ENCODE measurements around the gene MEI4.
"Not testable (repeated sequence)": the region's sequence is repeated elsewhere in the genome, so short reads cannot be mapped to it uniquely, and the experiment has no call there.

MEI4 gene, protein sequence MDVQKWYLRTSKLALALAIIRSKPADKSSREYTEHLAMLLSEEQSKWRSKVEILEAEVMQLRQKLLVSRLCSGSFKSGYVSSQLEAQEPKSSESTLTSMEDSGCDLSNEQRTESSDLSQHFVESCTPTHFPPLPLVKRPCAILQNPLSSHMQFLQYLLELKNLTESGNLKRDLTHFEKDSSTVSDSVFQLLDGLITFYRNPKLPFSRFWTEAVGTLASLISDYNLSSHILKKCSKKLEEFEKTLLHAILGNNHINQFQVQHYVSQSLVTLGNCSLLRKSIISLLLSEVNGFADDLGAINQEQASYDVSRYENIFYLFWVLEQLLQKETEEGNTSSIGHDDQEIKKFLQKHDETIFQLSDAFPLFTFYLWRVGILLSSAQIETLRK
- total RNA-seq: 0 to 0.13 (median 0) reads per million in 18 experiments

DNA sequence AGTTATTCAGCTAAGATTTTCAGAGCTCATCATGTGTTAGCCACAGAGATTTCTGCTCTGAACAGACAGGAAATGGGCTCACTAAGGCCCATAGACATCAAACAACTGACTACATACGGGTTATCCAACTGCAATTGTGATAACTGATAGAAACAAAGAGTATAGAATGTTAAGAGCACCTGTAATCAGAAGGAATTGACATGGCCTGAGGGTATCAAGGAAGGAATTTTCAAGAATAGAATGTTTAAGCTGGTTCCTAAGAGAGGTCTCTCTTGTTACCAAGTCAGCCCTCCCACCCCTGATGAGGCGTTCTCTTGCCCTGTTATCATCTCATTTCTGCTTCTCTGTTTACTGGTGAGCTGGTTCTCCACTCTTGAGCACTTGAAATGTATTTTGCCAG is at the start of gene MEI4:
TSS of gene MEI4 (plus strand) at position 301 of the 400 bp plus-strand sequence. CDS start 37,633 bp downstream, outside the sequence.
- DNase-seq: no peak

DNA sequence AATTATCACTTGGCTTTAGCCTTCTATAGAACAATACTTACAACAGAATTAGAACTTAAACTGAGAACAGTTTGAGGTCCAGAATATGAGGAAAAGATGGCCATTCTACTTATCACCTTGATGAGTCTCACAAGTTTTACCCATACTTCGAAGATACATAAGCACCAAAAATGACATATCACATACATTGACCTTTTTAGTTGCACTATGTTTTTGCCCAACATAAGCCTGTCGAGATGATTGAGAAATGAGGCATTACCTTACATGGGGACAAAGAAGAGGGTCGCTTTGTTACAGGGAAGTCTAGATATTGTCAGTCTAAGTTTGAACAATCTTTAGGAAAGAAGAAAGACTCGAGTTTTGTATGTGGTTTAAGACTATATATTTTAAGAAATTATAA is 48.4 kb upstream of the MEI4 start:
- DNase-seq: no peak

DNA sequence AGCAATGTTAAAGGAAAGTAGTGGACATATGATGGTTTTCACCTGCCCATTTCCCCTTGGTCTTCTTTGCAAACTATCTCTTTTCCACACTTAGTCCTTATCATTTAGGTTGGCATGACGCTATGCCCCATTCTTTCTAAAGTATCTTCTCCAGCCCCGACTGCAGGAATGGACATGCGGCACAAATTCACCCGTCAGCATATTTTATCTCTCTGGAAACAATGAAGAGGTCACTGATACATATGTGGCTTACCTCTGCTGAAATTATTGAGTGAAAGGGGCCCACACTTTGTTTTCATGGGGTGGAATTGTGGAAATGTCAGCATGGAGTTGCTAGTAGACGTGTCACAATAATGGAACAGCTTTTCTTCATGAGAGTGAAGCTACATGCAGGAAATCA is 45.8 kb upstream of the MEI4 start:
- no peak for DNase-seq

DNA sequence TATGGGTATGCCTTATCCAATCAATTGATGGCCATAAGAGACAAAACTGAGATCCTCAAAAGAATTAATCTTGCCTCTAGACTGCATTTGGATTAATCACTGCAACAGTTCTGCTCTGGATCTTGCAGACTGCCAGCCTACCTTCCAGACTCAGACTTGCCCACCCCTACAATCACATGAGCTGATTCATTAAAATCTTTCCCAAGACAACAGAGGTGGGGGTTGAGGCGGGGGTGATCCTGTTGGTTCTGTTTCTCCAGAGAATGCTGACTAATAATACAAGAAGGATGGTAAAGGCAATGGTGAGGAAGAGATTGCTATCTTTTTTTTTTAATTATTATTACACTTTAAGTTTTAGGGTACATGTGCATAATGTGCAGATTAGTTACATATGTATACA is 43.7 kb upstream of the MEI4 start:
- no peak for DNase-seq

DNA sequence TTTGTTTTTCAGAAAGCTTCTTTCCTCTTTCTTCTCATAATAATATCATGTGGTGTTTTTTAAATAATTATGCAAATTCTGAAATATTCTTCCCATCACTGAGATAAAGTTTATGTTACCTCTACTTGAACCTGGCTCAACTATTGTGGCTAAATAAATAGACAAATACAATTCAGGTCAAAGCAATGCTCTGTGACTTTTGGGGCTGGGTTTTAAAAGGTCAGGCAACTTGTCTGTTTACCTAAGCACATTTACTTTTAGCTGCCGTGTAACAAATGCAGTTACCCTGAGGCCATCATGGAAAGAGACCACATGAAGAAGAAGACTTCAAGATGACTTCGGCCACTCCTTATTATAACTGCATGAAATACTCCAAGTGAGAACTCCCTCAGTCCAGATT is 33.7 kb upstream of the MEI4 start:
- no peak for DNase-seq

DNA sequence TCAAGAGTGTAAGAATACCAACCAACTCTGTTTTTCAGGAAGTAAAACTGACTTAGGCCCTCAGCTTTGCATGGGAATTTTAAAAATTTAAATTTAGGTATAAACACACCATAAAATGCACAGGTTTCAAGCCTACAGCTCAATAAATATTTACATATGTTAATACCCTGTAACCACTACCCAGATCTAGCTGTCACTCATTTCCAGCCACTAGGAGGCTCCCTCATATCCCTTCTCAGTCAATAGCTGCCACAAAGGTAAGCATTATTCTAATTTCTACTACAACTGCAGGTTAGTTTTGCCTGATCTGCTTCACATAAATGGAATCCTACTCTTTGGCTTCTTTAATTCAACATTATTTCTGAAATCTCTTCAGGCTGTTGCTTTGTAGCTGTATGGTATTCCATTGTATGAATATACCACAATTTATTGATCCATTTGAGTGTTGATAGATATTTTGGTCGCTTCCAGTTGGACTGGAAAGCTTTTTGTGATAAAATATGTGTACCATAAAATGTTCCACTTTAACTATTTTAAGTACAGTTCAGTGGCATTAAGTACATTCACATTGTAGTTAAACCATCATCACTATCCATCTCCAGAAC is 32.5 kb upstream of the MEI4 start:
- DNase-seq: peak in 1 of 2 donors; percentile 0

DNA sequence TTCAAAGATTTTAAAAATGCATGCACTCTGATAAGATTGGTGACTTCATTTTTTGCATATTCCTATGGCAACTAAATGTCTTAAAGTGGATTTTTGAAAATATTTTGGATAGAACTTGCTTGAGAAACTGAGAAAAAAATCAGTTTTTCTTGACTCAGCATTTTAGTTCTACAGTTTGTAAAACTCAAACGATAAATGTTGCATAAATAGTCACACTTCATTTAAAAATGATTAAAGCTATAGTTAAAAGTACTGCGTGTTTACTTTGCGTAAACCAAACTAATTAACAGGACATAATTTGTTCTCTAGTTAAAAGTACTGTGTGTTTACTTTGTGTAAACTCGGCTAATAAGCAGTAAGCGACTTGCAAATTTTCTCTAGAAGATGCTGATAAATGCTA is 28.3 kb upstream of the MEI4 start:
- no peak for DNase-seq

DNA sequence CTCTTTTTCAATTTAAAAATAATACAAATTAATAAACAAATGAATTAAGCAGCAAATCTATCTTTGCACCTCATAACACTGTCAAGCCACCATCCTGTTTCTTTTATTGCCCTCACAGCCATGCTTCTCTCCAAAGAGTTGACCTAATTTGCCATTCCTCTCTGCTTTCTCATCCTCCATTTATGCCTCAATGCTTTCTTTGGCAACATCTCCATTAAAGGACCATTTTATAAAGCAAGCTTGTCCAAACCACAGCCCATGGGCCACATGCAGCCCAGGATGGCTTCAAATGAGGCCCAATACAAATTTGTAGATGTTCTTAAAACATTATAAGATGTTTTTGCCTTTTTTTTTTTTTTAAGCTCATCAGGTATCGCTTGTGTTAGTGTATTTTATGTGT is 26.4 kb upstream of the MEI4 start:
- no peak for DNase-seq

DNA sequence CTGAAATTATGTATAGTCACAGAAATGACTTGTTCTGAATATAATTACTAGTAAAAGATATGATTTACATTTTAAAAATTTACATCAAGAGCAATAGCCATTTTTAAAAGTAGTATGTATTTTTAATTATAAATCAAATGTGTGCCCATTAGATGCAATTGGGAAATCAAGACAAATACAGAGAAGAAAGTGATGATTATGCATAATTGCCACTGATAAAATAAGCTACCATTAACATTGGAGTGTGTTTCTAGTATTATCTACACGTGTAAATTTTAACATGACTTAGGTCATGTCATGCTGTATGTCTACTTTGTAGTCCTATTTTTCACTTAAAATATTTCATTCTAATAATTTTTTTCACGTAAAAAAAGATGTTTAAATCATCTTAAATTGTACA is 22.8 kb upstream of the MEI4 start:
- DNase-seq: no peak

DNA sequence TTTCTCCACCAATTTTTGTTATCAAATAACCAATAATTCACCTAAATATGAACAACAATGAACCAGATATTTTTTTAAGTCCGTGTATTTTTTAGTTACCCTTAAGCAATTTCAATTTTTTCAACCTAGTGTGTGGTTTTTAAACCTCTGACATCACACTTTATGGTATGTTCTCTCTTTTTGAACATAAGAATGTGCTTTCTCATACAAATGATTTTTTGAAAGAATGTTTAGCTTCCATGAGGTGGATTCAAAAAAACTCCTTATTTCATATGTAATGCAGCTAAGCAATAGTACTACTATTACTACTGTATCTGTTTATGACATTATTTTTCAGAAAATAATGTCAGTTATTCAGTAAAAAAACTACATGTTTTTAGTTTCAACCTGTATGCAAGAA is 19.4 kb upstream of the MEI4 start:
- no peak for DNase-seq

DNA sequence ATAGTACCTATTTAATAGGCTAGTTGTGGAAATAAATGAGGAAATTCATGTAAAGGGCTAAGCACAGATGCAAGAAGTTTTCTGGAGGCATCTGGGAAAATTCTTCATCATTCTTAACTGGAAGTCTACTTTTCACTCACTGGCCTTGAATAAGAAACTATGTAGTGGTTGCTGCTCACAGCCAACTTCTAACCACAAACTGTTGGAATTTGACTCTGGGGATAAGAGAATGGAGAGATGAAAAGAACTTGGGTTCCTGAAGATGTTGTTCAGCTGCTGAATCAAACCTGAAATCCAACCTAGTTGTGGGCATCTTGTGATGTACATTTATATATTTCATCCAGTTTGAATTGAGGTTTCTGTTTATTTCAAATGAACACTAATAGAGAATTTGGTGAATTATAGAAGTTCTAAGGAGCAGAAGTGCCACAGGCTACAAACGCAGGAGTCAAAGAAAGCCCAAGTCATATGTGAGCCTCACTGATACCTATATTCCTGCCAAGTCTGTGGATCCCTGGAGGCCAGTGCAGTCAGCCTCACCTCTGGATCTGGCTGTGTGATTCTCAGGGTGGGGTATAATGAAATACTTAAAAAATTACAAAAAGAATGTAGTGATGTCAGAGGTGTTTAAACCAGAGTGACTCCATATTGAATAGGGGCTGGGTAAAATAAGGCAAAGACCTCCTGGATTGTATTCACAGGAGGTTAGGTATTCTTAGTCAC is 18.7 kb upstream of the MEI4 start:
- no peak for DNase-seq

DNA sequence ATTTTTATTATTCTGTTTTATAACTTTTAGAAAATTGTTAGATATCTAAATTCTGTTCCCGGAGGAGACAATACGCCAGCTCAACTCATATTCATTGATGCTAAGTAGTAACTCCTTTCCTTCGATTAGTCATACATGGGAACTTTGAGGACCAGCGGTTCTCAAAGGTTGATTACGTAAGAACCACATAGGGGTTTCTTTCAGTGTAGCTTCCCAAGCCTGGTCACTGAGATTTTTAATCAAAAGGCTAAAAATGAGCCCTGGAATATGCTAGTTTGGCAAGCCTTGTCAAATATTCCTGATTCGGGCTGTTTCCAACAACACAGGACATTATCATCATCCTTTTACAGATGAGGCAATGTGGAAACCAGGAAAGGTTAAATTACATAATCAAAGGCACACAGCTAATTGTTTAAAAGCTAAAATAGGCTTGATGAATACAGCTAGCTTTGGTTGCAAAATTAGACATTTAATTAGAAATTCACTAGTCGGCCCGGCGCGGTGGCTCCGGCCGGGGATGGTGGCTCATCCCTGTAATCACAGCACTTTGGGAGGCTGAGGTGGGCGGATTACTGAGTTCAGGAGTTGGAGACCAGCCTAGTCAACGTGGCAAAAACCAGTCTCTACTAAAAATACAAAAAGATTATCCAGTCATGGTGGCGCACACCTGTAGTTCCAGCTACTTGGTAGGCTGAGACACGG is 14.6 kb upstream of the MEI4 start:
- DNase-seq: no peak

DNA sequence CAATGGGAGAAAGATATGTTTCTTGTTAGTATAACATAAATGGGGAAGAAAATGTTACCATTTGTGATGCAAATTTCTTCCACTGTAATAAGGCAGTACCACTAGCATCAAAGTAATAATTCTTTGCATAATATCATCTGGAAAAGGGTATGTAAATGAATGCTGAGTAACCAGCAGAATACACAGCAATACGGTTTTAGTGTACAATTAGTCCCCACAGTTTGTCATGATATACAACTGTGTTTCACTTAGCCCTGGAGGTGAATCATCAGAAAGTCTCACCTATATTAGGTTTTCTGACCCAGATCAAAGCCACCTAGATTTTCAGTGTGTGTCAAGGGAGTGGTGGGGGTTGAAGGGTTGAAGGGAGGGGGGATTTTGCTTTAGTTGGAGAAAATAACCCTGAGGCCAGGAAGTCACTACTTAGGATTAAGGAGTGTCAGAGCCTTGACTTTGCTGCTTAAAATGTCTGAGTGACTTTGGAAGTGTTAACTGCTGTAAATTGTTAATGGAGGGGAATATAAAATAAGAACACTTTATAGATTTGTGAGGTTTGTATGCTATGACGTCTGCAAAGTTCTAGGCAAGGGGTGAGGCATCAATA is 8.6 kb upstream of the MEI4 start:
- DNase-seq: no peak

DNA sequence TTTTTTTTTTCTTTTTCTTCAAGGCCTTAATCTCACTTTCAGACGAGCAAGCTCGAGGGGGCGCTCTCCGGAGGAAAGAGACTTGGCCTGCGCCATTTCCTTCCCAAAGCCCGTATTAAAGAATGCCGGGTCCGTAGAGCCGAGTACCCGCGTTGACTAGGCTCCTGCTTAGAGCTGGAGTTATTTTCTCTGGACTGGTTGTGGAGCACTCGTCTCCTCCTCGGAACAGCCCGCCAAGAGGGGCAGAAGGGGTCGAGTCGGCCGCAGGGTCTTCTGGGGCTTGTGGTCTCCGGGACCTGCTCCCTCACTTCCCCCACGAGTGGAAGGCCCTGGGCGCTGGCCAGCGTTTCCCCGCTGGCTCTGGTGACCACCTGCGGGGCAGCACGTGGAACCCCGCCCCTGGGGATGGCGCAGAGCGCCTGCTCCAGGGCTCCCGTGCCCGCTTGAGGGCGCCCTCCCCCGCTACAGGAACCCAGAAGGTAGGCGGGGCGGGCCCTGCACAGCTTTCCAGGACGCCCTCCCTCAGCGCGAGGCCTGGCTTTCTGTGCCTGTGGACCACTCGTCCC is 2.7 kb upstream of the MEI4 start:
- peak; percentile 9 to 47 for DNase-seq

DNA sequence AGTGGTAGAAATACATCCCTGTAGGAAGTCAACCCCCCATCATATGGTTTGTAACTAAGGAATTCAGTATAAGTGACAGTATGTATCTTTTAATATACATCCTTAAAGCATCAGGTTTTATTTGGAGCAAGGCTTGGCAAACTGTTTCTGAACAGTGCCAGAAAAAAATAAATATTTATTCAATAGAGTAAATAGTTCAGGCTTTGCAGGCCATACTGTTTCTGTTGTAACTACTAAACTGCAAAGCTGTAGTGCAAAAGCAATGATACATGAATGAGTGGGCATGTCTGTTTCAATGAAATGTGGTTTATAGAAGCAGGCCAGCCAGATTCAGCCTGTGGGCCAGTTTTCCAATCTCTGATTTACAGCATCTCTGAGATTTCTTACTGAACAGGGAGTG is 977 bp downstream of the MEI4 start:
- no peak for DNase-seq

DNA sequence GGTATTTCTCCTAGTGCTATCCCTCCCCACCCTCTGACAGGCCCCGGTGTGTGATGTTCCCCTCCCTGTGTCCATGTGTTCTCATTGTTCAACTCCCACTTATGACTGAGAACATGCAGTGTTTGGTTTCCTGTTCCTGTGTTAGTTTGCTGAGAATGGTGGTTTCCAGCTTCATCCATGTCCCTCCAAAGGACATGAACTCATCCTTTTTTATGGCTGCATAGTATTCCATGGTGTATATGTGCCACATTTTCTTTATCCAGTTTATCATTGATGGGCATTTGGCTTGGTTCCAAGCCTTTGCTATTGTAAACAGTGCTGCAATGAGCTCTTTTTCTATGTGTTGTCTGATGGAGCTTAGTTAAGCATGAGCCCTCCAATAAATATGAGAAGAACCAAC is 2.2 kb downstream of the MEI4 start:
- not testable (repeated sequence) for DNase-seq

DNA sequence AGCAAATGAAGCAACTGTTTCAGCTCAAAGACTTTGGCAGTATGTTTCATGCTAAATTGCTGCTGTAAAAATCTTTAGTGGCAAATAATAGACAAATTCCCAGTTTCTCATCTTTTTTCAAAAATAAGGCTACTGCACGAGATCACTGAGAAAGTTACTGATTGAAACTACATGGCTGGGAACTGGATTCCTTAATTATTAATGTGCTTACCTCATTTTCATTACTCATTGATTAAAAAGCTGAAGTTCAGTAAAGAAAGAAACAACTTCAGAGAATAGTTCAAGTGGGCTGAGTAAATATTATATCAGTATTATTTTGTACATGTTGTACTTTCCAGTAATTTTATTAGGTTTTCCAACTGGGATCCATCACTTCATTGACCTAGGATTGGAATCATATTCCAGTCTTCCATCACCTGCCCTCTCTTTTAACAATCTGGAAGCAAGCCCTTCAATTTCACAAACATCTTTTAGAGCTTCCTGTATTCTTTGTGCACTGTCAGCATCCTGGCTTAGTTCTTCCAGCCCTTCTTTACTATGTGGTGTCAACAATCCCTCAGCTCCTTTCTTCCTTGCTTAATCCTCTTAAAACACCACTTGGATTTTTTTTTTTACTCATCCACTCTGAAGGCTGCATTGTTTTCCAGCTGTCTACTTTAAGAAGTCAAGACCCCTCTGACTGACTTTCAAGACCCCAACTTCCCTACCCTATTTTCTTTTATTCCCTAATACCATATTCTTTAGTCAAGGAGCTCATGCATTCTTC is 4.3 kb downstream of the MEI4 start:
- DNase-seq: no peak

DNA sequence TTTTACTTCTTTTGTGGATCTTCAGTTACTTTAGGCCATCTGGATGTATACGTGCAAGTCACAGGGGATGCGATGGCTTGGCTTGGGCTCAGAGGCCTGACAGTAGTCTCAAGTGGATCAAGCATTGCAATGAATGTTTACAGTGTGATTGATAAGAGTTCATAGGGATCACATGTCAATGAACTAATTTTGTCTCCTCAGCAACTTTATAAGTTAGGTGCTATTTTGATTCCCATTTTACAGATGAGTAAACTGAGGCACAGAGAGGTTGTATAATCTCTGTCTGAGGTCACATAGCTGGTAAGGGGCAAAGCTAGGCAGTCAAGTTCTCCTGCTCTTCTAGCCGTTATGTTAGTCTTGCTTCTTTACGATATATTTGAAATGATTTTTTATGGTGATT is 13.5 kb downstream of the MEI4 start:
- no peak for DNase-seq

DNA sequence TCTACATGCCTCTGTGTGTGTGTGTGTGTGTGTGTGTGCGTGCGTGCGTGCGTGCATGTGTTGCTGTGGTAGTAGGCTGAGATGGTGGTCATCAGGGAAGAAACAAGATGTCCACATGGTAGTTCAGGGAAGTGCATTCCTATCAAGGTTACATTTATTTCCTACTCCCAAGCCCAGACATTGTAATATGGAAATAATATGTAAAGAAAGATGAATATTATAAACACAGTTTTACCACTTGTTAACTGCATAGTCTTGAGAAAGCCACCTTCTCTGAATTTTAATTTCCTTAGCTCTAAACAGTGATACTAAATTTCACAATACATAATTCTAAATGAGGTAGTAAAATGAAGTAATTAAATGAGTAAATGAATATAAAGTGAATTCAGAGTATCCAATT is 14.0 kb downstream of the MEI4 start:
- no peak for DNase-seq

DNA sequence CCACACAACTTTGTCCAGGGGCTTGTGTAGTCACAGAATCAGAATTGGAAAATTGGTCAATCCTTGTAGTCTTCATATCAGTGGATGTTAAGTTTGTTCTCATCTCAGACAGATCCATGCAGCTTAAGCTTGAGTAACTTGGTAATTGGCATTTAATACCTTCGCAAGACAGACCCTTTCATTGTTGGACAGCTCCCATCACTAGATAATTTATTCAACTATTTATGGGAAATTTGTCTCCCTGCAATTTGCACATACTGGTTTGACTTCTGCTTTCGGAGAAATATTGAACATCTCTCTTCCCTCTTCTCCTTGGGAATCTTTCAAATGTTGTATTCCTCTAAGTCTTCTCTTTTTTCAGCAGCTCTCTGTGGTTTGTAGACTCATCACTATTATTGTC is 17.1 kb downstream of the MEI4 start:
- no peak for DNase-seq

DNA sequence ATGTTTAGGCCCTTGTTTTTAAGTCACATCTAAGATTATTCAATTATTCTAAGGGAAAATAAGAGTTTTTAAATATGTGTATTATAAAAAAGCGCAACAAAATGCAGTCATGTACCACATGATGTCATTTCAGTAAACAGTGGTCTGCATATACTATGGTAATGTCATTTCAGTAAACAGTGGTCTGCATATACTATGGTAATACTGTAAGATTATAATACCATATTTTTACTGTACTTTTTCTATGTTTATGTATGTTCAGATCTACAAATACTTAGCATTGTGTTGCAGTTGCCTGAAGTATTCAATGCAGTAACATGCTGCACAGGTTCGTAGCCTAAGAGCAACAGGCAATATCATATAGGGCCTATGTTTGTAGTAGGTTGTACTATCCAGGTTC is 21.4 kb downstream of the MEI4 start:
- DNase-seq: no peak

DNA sequence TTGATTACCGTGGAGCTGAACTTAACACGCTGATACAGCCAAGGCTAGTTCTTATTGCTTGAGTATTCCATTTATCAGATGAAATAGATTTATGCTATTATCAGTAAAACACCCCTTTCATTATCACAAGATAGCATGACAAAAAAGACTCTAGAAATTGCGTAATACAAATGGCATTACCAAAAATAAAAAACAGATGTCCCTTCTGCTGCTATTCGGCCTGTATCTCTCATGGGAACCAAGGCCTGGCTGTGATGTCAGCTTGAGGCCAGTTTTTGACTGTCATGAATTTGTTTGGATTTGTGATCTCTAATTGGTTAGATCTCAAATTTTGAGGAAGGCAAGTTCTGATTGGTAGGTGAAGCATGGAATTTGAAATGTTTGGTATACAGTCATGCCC is 25.2 kb downstream of the MEI4 start:
- DNase-seq: no peak

Data from inflammatory macrophage (primary cell).